ENCODE data around the gene ZNF638.

The ZNF638 gene

DNA sequence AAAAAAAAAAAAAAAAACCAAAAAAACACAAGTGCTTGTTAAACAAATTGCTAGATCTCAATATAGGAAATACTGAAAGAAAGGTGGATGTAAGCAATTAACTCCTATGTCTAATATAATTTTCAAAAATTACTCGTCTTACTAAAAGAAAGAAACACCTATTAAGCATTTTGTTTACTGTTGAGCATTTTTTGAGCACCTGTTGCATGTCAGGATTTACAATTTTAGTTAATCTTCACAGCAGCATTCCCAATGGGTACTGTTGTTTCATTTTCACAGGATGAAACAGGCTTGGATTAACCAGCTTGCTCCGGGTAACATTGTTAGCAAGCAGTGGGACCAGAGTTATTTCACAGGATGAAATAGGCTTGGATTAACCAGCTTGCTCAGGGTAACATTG is 4.8 kb downstream of the ZNF638 start:
- Histone ChIP-seq H3K36me3 (ENCODE audit: insufficient read depth, low read length) (no peaks in the 10 kb centered on the region), H3K4me1 (ENCODE audit: insufficient read depth, low read length) (peaks cover 61% of the 10 kb centered on the region), H3K4me3 (ENCODE audit: low read depth in 1 of 2, low read length in 2 of 2) (no peak overlapping the region), H3K27me3 (ENCODE audit: control insufficient read depth in 1 of 2, insufficient read depth in 2 of 2, low read length in 2 of 2) (no peaks in the 10 kb centered on the region), H3K9ac (ENCODE audit: low read length) (no peak overlapping the region), H3K27ac (ENCODE audit: low read depth, low read length) (no peak overlapping the region), H3K9me3 (ENCODE audit: low read length) (no peaks in the 10 kb centered on the region)

DNA sequence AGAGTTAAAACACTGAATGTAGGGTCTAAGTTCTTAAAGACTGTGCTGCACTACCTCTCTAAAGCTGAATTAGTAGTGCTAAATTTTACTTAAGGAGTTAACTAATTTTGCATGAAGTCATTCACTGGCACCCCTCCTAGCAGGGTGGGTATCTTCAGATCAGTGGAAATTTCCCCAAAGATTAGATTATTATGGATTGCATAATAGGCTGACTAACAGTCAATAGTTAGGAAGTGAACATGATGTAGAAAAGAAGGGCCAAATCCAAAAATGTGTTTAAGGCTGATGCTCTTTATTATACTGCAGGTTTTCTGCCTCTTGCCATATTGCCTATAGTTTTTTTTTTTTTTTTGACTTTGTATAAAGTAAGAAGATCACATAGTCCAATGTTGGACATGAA is 5.2 kb downstream of the ZNF638 start:
- Histone ChIP-seq H3K9me3 (ENCODE audit: low read length) (no peaks in the 10 kb centered on the region), H3K4me1 (ENCODE audit: insufficient read depth, low read length) (peaks cover 64% of the 10 kb centered on the region), H3K9ac (ENCODE audit: low read length) (no peak overlapping the region), H3K4me3 (ENCODE audit: low read depth in 1 of 2, low read length in 2 of 2) (no peak overlapping the region), H3K27me3 (ENCODE audit: control insufficient read depth in 1 of 2, insufficient read depth in 2 of 2, low read length in 2 of 2) (no peaks in the 10 kb centered on the region), H3K27ac (ENCODE audit: low read depth, low read length) (no peak overlapping the region), H3K36me3 (ENCODE audit: insufficient read depth, low read length) (no peaks in the 10 kb centered on the region)

DNA sequence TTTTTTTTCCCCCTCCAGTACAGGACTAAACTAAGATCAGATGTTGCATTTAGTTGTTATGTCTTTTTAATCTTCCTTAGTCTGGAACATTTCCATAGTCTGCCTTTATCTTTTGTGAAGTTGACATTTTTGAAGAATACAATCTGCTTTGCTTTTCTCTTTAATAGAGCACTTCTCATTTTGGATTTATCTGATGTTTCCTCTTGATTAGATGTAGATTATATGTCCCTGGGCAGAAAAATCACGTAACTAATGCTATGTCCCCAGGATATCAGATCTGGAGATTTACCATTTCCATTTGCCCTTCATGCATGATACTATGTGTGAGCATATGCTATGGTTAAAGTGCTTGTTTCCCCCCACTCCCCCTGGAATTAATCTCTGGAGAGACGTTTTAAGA is 6.2 kb downstream of the ZNF638 start:
- no peak overlapping the region for H3K4me3 ChIP-seq (ENCODE audit: low read depth in 1 of 2, low read length in 2 of 2)
- H3K36me3 ChIP-seq (ENCODE audit: insufficient read depth, low read length): no peaks in the 10 kb centered on the region
- no peak overlapping the region for H3K27ac ChIP-seq (ENCODE audit: low read depth, low read length)
- no peak overlapping the region for H3K9ac ChIP-seq (ENCODE audit: low read length)
- peaks cover 64% of the 10 kb centered on the region for H3K4me1 ChIP-seq (ENCODE audit: insufficient read depth, low read length)
- H3K27me3 ChIP-seq (ENCODE audit: control insufficient read depth in 1 of 2, insufficient read depth in 2 of 2, low read length in 2 of 2): no peaks in the 10 kb centered on the region
- H3K9me3 ChIP-seq (ENCODE audit: low read length): no peaks in the 10 kb centered on the region

DNA sequence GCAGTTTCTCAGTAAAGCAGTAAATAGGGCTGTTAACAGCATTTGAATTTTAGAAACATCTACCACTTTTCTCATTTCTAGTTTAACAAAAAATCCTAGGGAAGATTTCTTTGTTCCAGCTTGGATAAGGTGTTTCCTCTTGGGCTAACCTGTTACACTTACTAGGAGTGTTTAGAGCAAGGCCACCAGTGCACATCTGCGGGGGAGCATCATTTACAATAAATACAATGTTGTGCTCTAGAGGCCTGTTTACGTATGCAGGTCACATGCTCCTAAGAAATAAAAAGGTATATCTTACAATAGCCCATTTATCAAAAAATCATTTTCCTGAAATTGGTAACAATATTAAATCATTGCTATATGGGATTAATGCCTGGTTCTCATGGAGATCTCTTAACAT is 8.1 kb downstream of the ZNF638 start:
- Histone ChIP-seq H3K27ac (ENCODE audit: low read depth, low read length) (no peak overlapping the region), H3K36me3 (ENCODE audit: insufficient read depth, low read length) (no peaks in the 10 kb centered on the region), H3K27me3 (ENCODE audit: control insufficient read depth in 1 of 2, insufficient read depth in 2 of 2, low read length in 2 of 2) (no peaks in the 10 kb centered on the region), H3K4me3 (ENCODE audit: low read depth in 1 of 2, low read length in 2 of 2) (no peak overlapping the region), H3K9ac (ENCODE audit: low read length) (no peak overlapping the region), H3K9me3 (ENCODE audit: low read length) (no peaks in the 10 kb centered on the region), H3K4me1 (ENCODE audit: insufficient read depth, low read length) (peaks cover 48% of the 10 kb centered on the region)

DNA sequence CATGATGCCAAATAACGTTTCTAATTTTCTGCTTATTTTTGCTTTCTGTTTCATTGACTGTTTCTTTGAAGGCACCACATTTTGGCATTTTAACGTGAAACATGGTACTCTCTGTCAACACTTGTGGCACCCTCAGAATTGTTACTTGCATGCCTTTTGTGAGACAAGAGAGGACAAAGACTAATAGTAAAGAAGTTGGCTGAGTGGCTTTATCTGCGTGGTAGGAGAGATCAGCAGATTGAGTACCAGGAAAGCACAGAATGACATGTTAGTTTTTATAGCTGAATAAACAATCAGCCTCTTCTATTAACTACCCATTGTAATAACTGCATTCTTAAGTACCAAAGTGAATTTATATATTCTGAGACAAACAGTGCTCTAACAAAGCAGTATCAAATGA is 8.6 kb downstream of the ZNF638 start:
- H3K9me3 ChIP-seq (ENCODE audit: low read length): no peaks in the 10 kb centered on the region
- H3K36me3 ChIP-seq (ENCODE audit: insufficient read depth, low read length): no peaks in the 10 kb centered on the region
- H3K27ac ChIP-seq (ENCODE audit: low read depth, low read length): no peak overlapping the region
- no peak overlapping the region for H3K9ac ChIP-seq (ENCODE audit: low read length)
- no peak overlapping the region for H3K4me3 ChIP-seq (ENCODE audit: low read depth in 1 of 2, low read length in 2 of 2)
- peaks cover 46% of the 10 kb centered on the region for H3K4me1 ChIP-seq (ENCODE audit: insufficient read depth, low read length)
- no peaks in the 10 kb centered on the region for H3K27me3 ChIP-seq (ENCODE audit: control insufficient read depth in 1 of 2, insufficient read depth in 2 of 2, low read length in 2 of 2)

DNA sequence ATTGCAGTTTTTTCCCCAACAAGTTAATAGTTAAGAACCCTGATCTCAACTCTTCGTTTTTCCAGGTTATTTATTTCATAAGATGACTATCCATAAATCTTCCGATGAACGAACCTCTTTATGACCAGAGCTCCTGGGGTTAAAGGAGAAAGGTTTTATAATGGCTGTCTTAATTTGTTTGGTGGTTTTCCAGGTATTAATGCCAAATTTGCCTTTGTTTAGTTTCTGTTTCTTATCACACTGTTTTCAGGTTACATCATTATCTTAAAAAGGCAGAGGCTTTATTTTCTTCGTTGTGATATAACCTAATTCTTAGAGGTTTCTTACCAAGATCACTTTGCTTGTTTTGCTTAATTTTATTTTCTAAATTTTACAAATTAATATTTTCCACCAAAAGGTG is 10.1 kb downstream of the ZNF638 start:
- no peaks in the 10 kb centered on the region for H3K27me3 ChIP-seq (ENCODE audit: control insufficient read depth in 1 of 2, insufficient read depth in 2 of 2, low read length in 2 of 2)
- no peak overlapping the region for H3K4me3 ChIP-seq (ENCODE audit: low read depth in 1 of 2, low read length in 2 of 2)
- H3K9ac ChIP-seq (ENCODE audit: low read length): no peak overlapping the region
- H3K27ac ChIP-seq (ENCODE audit: low read depth, low read length): no peak overlapping the region
- no peaks in the 10 kb centered on the region for H3K9me3 ChIP-seq (ENCODE audit: low read length)
- H3K4me1 ChIP-seq (ENCODE audit: insufficient read depth, low read length): peaks cover 34% of the 10 kb centered on the region
- H3K36me3 ChIP-seq (ENCODE audit: insufficient read depth, low read length): no peaks in the 10 kb centered on the region

DNA sequence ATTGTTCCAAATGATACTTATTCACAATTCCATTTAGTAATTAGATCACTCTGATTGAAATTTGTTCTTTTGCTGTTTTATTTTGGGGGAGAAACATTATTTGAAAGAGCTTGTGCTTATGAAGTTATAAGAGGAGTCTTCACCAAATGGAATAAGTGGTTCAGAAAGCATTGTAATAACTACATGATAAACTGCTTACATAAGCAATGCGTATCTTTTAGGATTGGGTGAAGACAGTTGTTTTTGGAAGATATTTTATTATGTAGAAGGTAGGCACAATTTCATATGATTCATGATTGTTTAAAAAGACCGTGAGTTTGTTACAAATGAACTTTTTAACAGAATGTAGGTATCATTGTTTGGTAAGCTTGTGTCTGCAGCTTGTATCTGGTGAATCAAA is 14.5 kb downstream of the ZNF638 start:
- no peak overlapping the region for H3K27ac ChIP-seq (ENCODE audit: low read depth, low read length)

DNA sequence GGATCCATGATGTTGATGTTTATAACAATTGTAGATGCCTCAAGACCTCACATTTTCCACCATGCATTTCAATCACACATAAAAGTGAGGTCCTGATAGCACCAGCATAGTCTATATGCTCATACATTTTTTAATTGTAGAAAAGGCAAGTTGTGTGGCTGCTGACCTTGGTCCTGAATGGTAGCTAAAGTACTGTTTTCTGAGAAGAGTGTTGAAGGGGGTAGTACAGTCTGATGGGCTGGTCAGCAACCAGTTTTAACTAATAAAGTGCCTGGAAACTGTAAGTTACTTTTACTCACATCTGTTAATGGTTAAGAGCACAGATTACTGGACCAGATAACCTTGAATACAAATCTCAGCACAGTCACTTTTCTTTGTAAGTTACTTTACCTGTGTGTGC is 15.9 kb downstream of the ZNF638 start:
- Histone ChIP-seq H3K27me3 (ENCODE audit: control insufficient read depth in 1 of 2, insufficient read depth in 2 of 2, low read length in 2 of 2) (no peaks in the 10 kb centered on the region), H3K4me1 (ENCODE audit: insufficient read depth, low read length) (peaks cover 4% of the 10 kb centered on the region), H3K9ac (ENCODE audit: low read length) (no peak overlapping the region), H3K36me3 (ENCODE audit: insufficient read depth, low read length) (peaks cover 23% of the 10 kb centered on the region), H3K4me3 (ENCODE audit: low read depth in 1 of 2, low read length in 2 of 2) (no peak overlapping the region), H3K9me3 (ENCODE audit: low read length) (no peaks in the 10 kb centered on the region), H3K27ac (ENCODE audit: low read depth, low read length) (no peak overlapping the region)

More for the DNA sequence above, 14.5 kb downstream of the ZNF638 start:
- no peak overlapping the region for H3K9ac ChIP-seq (ENCODE audit: low read length)
- no peaks in the 10 kb centered on the region for H3K27me3 ChIP-seq (ENCODE audit: control insufficient read depth in 1 of 2, insufficient read depth in 2 of 2, low read length in 2 of 2)
- no peaks in the 10 kb centered on the region for H3K9me3 ChIP-seq (ENCODE audit: low read length)
- no peak overlapping the region for H3K4me3 ChIP-seq (ENCODE audit: low read depth in 1 of 2, low read length in 2 of 2)
- H3K4me1 ChIP-seq (ENCODE audit: insufficient read depth, low read length): peaks cover 10% of the 10 kb centered on the region
- peaks cover 23% of the 10 kb centered on the region for H3K36me3 ChIP-seq (ENCODE audit: insufficient read depth, low read length)

DNA sequence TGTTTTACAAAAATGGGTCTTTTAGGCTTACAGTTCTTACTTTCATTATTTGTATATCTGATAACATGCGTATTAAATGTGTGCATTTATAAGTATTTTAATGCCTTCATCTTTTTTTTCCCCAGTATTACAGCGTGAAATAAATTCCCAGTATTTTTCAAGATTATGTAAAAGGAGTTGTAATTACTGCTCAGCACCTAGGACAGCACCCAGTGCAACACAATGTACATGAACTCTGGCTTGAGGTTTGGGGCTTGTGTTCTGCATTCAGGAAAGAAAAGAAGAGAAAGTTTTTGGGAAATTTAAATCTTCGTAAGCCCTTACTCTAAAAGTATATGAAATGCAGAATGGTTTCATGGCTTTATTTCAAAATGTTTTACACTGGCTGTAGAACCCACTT is 16.7 kb downstream of the ZNF638 start:
- Histone ChIP-seq H3K4me3 (ENCODE audit: low read depth in 1 of 2, low read length in 2 of 2) (no peak overlapping the region), H3K9ac (ENCODE audit: low read length) (no peak overlapping the region), H3K27me3 (ENCODE audit: control insufficient read depth in 1 of 2, insufficient read depth in 2 of 2, low read length in 2 of 2) (no peaks in the 10 kb centered on the region), H3K27ac (ENCODE audit: low read depth, low read length) (no peak overlapping the region), H3K4me1 (ENCODE audit: insufficient read depth, low read length) (peaks cover 11% of the 10 kb centered on the region), H3K36me3 (ENCODE audit: insufficient read depth, low read length) (peaks cover 23% of the 10 kb centered on the region), H3K9me3 (ENCODE audit: low read length) (no peaks in the 10 kb centered on the region)

DNA sequence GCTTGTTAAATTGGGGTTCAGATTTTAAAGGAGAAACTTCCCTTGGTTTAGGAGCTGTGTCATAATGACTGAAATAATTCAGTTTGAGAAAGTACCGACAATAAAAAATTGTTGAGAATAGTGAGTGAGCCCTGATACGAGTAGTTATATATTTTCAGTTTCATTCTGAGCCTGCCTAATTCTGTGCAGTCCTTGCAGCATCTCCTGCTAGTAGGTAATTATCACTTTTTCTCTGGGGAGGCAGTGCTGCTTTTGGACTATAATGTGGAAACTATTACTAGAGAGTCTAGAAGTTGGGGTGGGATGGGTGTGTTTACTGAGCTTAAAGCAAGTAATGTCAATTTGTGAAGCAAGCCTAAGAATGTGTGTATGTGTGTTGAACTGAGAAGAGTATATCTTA is 21.7 kb downstream of the ZNF638 start:
- H3K9ac ChIP-seq (ENCODE audit: low read length): no peak overlapping the region
- peaks cover 44% of the 10 kb centered on the region for H3K36me3 ChIP-seq (ENCODE audit: insufficient read depth, low read length)
- H3K4me3 ChIP-seq (ENCODE audit: low read depth in 1 of 2, low read length in 2 of 2): no peak overlapping the region
- no peaks in the 10 kb centered on the region for H3K9me3 ChIP-seq (ENCODE audit: low read length)
- peaks cover 19% of the 10 kb centered on the region for H3K4me1 ChIP-seq (ENCODE audit: insufficient read depth, low read length)
- no peak overlapping the region for H3K27ac ChIP-seq (ENCODE audit: low read depth, low read length)
- no peaks in the 10 kb centered on the region for H3K27me3 ChIP-seq (ENCODE audit: control insufficient read depth in 1 of 2, insufficient read depth in 2 of 2, low read length in 2 of 2)

DNA sequence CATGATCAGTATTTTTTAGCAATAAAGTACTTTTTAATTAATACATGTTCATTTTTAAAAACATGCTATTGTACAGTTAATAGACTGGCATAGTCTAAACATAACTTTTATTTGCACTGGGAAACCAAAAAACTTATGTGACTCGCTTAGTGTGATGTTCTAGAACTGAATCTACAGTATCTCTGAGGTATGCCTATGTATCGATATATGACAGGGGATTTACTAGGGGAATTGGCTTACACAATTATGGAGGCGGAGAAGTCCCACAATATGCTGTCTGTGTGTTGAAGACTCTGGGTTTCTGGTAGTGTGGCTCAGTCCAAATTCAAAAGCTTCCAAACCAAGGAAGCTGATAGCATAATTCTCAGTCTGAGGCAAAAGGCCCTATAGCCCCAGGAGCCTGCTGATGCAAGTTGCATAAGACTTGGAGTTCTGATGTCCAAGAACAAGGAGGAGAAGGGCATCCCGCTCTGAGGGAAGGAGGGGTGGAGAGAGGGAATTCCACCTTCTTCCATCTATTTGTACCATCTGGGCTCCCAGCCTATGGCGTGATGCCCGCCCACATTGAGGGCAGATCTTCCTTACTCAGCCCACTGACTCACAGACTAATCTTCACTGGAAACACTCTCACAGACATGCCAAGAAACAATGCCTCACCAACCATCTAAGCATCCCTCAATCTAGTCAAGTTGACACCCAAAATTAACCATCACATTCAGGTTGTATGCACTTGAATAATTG is 27.5 kb downstream of the ZNF638 start:
- H3K9me3 ChIP-seq (ENCODE audit: low read length): no peaks in the 10 kb centered on the region
- H3K27ac ChIP-seq (ENCODE audit: low read depth, low read length): no peak overlapping the region
- peaks cover under 1% of the 10 kb centered on the region for H3K4me1 ChIP-seq (ENCODE audit: insufficient read depth, low read length)
- no peak overlapping the region for H3K4me3 ChIP-seq (ENCODE audit: low read depth in 1 of 2, low read length in 2 of 2)
- H3K27me3 ChIP-seq (ENCODE audit: control insufficient read depth in 1 of 2, insufficient read depth in 2 of 2, low read length in 2 of 2): no peaks in the 10 kb centered on the region
- peaks cover 50% of the 10 kb centered on the region for H3K36me3 ChIP-seq (ENCODE audit: insufficient read depth, low read length)
- H3K9ac ChIP-seq (ENCODE audit: low read length): no peak overlapping the region

DNA sequence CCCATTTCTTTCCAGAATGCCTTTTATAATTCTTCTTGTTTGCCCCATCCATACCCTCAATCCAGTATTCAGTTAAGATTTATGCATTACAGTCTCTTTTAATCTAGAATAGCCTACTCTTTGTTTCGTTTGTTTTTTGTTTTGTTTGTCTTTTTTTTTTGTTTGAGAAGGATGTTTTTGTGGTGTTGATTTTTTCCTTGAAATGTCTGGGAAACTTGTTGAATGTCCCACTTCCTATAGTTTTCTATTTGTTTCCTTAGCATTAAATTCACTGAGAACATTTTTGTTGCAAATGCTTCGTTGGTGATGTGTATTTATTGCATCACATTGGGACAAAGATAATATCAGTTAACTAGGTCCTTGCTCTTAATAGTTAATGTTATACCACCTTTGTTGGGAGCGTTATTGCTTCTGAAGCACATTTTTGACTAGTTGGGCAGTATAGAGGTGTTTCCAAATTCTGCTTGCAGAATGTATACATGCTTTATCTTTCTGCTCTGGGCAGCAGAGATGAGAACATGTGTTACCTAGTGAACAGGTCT is 28.9 kb downstream of the ZNF638 start:
- no peak overlapping the region for H3K27ac ChIP-seq (ENCODE audit: low read depth, low read length)
- H3K4me3 ChIP-seq (ENCODE audit: low read depth in 1 of 2, low read length in 2 of 2): no peak overlapping the region
- H3K4me1 ChIP-seq (ENCODE audit: insufficient read depth, low read length): no peaks in the 10 kb centered on the region
- H3K9me3 ChIP-seq (ENCODE audit: low read length): no peaks in the 10 kb centered on the region
- H3K9ac ChIP-seq (ENCODE audit: low read length): no peak overlapping the region
- H3K27me3 ChIP-seq (ENCODE audit: control insufficient read depth in 1 of 2, insufficient read depth in 2 of 2, low read length in 2 of 2): no peaks in the 10 kb centered on the region
- peaks cover 57% of the 10 kb centered on the region for H3K36me3 ChIP-seq (ENCODE audit: insufficient read depth, low read length)

Measured in muscle layer of colon (tissue), 2 donors.